ENCODE results near the gene RBM38. TPM values are rescaled to one million over a fixed set of nuclear protein-coding genes. Genes with fewer than 3 reads are reported as not detected.

RBM38 gene
- total RNA-seq, 1 donor from 2014 or later = 24.1 TPM

GRCh38 chr20:57408536-57409233 is 17.5 kb downstream of the RBM38 start:
- no peaks in the 10 kb centered on the region for H3K9me3 Mint-ChIP-seq (ENCODE audit: low read depth)
- peaks cover 4% of the 10 kb centered on the region for H3K4me1 Mint-ChIP-seq (ENCODE audit: low read depth)
- no peak overlapping the region for H3K27ac Mint-ChIP-seq
- no peak overlapping the region for H3K4me3 Mint-ChIP-seq (ENCODE audit: low read depth)
- no peak for DNase-seq (ENCODE audit: low spot score, unreplicated experiment)
- no peak for TF ChIP-seq CTCF (IDR thresholded peaks at IDR 0.05; ENCODE audit: unreplicated experiment)
- peaks cover 1% of the 10 kb centered on the region for H3K36me3 Mint-ChIP-seq (ENCODE audit: insufficient read depth)
- no peaks in the 10 kb centered on the region for H3K27me3 Mint-ChIP-seq

GRCh38 chr20:57409316-57409671 is 18.1 kb downstream of the RBM38 start:
- no peak overlapping the region for H3K27ac Mint-ChIP-seq
- H3K4me3 Mint-ChIP-seq (ENCODE audit: low read depth) = no peak overlapping the region

GRCh38 chr20:57409672-57410397 is 18.6 kb downstream of the RBM38 start:
- Mint-ChIP-seq H3K4me1 (ENCODE audit: low read depth) (peaks cover 4% of the 10 kb centered on the region), H3K4me3 (ENCODE audit: low read depth) (no peak overlapping the region), H3K27me3 (no peaks in the 10 kb centered on the region), H3K36me3 (ENCODE audit: insufficient read depth) (peaks cover 1% of the 10 kb centered on the region), H3K9me3 (ENCODE audit: low read depth) (no peaks in the 10 kb centered on the region), H3K27ac (peak overlapping the region; percentile 53)
- DNase-seq (ENCODE audit: low spot score, unreplicated experiment) = no peak
- TF ChIP-seq CTCF (IDR thresholded peaks at IDR 0.05; ENCODE audit: unreplicated experiment) = no peak

More at GRCh38 chr20:57409316-57409671, 18.1 kb downstream of the RBM38 start:
- TF ChIP-seq CTCF (IDR thresholded peaks at IDR 0.05; ENCODE audit: unreplicated experiment) = no peak
- Mint-ChIP-seq H3K36me3 (ENCODE audit: insufficient read depth) (peaks cover 1% of the 10 kb centered on the region), H3K27me3 (no peaks in the 10 kb centered on the region), H3K9me3 (ENCODE audit: low read depth) (no peaks in the 10 kb centered on the region), H3K4me1 (ENCODE audit: low read depth) (peaks cover 4% of the 10 kb centered on the region)
- DNase-seq (ENCODE audit: low spot score, unreplicated experiment) = no peak

GRCh38 chr20:57410398-57410920 is 19.3 kb downstream of the RBM38 start:
- no peaks in the 10 kb centered on the region for H3K9me3 Mint-ChIP-seq (ENCODE audit: low read depth)
- H3K4me1 Mint-ChIP-seq (ENCODE audit: low read depth) = peaks cover 4% of the 10 kb centered on the region
- no peak overlapping the region for H3K4me3 Mint-ChIP-seq (ENCODE audit: low read depth)
- H3K36me3 Mint-ChIP-seq (ENCODE audit: insufficient read depth) = peaks cover 1% of the 10 kb centered on the region
- TF ChIP-seq CTCF (IDR thresholded peaks at IDR 0.05; ENCODE audit: unreplicated experiment) = no peak
- DNase-seq (ENCODE audit: low spot score, unreplicated experiment) = no peak
- H3K27me3 Mint-ChIP-seq = no peaks in the 10 kb centered on the region
- H3K27ac Mint-ChIP-seq = no peak overlapping the region

- H3K36me3 Mint-ChIP-seq (ENCODE audit: insufficient read depth) = peaks cover 1% of the 10 kb centered on the region
- no peaks in the 10 kb centered on the region for H3K9me3 Mint-ChIP-seq (ENCODE audit: low read depth)
- no peak for TF ChIP-seq CTCF (IDR thresholded peaks at IDR 0.05; ENCODE audit: unreplicated experiment)
- no peak overlapping the region for H3K27ac Mint-ChIP-seq
- no peak overlapping the region for H3K4me3 Mint-ChIP-seq (ENCODE audit: low read depth)
- H3K4me1 Mint-ChIP-seq (ENCODE audit: low read depth) = peaks cover 4% of the 10 kb centered on the region
- no peak for DNase-seq (ENCODE audit: low spot score, unreplicated experiment)
- peaks cover 1% of the 10 kb centered on the region for H3K27me3 Mint-ChIP-seq
These were observed 19.7 kb downstream of the RBM38 start for GRCh38 chr20:57410924-57411323.
